ENCODE measurements around the gene GTF2B.
"Not testable (repeated sequence)": the region's sequence is repeated elsewhere in the genome, so short reads cannot be mapped to it uniquely, and the experiment has no call there.

The GTF2B gene

DNA sequence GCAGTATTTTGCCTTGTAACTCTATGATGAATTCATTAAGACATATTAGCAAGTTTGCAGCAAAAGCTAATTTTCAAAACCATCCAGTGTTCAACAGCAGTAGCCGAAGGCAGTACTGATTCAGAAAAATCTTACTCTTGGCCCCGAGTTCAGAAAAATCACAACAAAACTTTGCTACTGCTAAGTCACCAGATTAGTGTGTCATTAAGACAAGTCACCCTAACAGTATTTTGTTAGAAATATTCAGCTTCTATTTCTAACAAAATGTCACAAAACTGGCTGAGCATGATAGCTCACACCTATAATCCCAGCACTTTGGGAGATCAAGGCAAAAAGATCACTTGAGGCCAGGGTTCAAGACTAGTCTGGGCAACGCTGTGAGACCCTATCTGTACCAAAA, 8.2 kb downstream of the GTF2B start:
- no peak for DNase-seq (ENCODE audit: low read depth in 2 of 2)

DNA sequence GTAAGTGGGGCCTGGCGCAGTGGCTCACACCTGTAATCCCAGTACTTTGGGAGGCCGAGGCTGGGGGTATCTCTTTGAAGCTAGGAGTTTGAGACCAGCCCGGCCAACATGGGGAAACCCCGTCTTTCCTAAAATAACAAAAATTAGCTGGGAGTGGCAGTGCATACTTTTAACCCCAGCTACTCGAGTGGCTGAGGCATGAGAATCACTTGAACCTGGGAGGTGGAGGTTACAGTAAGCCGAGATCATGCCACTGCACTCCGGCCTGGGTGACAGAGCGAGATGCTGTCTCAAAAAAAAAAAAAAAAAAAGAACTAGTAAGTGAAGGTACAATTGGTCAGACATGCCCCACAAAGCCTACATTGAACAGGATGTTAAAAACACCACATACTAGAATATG, 10.7 kb downstream of the GTF2B start:
- DNase-seq (ENCODE audit: low read depth in 2 of 2): not testable (repeated sequence)

DNA sequence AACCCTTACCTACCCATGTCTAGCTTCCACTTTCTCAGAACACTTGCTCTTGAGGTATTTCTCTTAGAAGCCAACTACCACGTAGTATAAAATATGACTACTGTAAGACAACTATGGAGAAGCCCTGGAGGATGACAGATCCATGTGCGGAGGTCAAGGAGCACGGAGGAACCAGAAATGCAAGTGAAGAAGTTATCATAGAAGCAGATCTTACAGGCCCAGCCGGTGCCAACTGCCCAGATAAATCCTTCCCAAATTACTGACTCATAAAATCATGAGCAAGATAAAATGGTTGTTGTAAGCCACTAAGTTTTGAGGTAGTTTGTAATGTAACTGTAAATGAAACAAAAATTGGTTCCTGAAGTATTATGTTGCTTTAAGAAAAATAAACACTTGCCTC, 12.6 kb downstream of the GTF2B start:
- DNase-seq (ENCODE audit: low read depth in 2 of 2): no peak

DNA sequence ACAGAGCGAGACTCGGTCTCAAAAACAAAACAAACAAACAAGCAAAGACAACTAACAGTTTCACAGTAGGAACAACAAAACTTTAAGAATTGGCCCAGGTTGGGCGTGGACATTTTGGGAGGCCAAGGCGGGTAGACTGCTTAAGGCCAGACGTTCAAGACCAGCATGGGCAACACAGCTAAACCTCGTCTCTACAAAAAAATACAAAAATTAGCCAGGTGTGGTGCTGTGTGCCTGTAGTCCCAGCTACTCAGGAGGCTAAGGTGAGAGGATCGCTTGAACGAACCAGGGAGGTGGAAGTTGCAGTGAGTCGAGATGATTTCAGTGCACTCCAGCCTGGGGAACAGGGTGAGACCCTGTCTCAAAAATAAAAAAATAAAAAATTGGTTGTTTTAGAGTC, 13.5 kb downstream of the GTF2B start:
- no peak for DNase-seq (ENCODE audit: low read depth in 2 of 2)

DNA sequence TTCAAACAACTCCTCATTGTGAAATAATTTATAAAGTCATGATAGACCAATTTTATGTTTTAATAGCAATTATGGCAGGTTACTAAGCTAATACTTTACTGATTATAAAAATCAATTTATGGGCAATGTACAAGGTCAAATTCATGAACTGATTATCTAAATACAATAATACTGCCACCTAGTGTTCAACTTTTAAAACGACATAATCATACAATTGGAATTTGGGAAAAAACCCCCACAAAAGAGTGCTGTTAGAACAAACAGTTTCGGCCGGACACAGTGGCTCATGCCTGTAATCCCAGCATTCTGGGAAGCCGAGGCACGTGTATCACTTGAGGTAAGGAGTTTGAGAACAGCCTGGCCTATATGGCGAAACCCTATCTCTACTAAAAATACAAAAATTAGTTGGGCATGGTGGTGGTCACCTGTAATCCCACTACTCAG, 14.0 kb downstream of the GTF2B start:
- no peak for DNase-seq (ENCODE audit: low read depth in 2 of 2)

DNA sequence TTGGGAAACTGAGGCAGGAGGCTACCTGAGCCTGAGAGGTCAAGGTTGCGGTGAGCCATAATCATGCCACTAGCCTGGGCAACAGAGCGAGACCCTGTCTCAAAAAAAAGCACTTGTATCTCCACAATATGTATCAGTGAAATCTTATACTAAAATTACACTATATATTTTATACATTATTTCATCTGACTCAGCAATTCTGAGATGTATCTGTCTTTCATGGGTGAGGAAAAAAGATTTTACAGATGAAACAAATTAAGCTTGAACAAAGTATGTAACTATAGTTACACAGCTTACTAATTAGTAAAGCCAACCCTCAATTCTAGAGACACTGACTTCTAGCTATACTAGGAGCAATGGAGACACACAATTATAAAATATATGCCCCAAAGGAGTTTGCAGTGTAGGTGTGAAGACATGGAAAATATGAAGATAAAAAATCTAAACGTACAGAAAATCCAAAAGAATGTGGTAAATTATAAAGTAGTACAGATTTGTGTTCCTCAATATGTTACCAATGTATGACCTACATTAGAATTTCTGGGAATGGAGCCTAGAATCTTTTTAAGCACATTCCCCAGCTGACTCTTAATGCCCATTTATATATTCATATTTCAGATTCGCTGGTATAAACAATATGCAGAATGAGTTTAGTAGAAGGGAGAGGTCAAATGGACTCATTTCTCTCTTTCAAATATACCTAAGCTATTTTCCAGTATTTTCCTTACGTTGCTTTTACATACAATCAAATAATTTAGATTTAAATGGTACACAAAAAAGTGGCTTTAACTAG, 14.6 kb downstream of the GTF2B start:
- no peak for DNase-seq (ENCODE audit: low read depth in 2 of 2)

DNA sequence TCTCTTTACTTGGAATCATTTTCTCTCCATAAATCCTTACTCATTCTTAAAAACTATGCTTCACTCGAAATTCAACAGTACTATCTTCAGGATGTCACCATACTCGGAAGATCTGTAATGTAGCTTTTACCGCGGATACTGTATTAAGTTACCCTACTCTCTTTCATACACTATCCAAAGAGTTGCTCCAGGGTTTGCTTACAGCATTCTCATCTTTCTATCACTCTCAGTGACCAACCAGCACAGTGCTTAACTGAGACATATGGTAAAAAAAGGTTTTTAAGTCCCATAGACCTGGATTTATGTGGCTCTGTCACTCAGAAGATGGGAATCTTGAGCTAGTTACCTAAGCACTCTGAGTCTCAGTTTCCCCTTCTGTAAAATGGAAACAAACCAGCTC, 15.8 kb downstream of the GTF2B start:
- no peak for DNase-seq (ENCODE audit: low read depth in 2 of 2)

DNA sequence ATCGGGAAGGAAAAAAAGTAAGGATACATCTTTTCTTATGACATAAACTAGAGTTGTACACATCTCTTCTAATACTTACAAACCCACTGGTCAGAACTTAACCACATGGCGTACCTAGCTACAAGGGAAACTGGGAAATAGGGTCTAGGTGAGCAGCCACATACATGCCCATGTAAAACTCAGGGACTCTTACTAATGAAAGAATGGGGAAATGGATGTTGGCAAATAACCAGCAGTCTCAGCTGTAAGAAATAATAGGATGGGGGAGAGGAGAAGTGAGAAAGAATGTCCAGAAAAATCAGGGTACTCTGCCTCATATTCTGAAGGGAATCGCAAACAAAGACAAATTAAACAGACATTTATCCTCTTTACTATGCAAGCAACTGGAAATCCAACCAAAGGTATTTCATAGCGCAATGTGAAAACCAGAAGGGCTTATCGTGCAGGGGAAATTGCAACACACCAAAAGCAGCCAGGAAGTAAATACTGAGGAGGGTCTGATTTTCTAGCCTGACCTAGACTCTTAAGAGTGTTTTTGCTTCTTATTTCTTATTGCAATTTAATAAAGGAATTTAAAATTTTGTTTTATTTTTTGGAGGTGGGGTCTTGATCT, 17.5 kb downstream of the GTF2B start:
- DNase-seq (ENCODE audit: low read depth in 2 of 2): no peak

DNA sequence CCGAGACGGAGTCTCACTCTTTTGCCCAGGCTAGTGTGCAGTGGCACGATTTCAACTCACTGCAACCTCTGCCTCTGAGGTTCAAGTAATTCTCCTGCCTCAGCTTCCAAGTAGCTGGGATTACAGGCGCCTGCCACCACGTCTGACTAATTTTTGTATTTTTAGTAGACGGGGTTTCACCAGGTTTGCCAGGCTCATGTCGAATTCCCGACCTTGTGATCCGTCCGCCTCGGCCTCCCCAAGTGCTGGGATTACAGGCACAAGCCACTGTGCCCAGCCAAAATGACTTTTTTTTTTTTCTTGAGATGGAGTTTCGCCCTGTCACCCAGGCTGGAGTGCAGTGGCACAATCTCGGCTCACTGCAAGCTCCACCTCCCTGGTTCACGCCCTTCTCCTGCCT, 21.7 kb downstream of the GTF2B start:
- DNase-seq (ENCODE audit: low read depth in 2 of 2): not testable (repeated sequence)

DNA sequence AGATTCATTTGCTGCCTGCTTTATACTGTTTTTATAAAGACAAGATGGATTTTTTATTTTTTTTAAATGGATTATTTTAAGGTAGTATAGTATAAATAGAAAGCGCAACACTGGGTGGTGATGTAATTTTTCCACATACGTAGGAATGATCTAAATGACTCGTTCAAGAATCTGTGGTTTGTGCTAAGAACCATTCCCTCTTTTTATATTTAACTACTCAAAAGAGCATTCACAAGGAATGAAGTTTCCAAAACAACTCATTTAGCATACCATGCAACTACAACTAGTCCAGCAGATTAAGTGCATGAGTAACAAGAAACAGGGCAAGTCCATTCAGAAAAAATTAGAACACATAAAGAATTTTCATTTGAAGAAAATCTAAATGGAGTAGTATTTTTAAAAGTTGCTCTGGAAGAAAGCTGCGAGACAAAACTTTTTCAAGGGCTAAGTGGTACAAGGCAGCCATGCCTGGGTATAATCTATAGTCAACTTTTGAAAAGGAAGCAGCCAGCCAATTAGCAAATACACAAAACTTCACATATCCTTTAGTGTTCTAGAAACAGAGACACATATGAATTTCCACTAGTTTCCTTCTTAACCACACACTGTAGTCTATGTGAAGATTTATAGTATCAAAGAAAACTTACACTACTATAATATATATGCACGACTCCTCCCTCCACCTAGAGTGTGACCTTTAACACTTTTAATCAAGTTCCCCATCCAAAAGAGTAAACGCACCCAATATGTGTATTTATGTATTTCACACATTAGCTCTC, 23.4 kb downstream of the GTF2B start:
- no peak for DNase-seq (ENCODE audit: low read depth in 2 of 2)

DNA sequence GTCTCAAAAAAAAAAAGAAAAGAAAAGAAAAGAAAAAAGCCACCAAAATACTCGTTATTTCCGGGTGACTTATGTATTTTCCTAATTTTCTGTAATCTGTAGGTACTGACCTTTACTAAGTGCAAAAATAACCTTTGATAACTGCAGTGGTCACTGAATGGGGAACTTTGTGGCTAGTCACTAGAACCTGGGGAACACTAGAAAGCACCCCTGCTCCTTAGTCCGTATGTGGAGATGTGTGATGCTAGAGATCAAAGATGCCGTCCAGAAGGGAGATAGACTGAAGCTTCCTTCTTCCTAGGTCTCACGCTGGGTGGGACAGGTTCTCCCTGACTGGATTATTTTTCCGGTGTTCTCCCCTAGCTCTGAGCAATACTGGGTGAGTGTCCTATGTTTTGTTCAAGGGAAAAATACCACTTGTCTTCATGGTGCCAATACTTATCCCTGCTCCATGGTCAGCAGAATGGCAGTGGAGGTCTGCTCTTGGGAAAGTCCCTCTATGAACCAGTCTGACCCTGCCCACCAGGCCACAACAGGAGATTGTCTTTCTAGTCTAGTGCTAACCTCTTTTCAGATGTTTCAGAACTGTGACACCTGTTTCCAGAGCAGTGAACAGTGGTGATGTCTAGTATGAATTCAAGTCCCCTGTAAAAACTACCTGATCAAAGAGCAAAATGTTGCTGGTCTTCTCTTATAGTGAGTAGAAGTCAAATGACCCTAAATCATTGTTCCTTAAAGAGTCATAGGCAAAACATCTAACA, 39.9 kb downstream of the GTF2B start:
- DNase-seq (ENCODE audit: low read depth in 2 of 2): no peak

DNA sequence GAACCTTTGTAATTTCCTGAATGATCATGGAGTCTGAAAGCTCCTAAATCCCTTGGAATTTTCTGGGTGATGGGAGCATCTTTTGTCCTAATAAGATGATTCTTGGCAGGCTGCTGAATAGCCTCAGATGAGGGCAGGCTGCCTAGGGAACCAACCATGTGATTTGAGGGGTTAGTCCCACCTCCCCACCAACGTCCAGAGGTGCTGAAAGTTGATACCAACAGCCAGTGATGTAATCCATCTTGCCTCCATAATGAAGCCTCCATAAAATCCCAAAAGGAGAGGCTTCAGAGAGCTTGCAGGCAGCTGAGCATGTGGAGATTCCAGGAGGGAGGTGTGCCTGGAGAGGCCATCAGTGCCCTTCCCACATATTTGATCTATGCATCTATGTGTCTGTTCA, 43.7 kb downstream of the GTF2B start:
- DNase-seq (ENCODE audit: low read depth in 2 of 2): no peak

DNA sequence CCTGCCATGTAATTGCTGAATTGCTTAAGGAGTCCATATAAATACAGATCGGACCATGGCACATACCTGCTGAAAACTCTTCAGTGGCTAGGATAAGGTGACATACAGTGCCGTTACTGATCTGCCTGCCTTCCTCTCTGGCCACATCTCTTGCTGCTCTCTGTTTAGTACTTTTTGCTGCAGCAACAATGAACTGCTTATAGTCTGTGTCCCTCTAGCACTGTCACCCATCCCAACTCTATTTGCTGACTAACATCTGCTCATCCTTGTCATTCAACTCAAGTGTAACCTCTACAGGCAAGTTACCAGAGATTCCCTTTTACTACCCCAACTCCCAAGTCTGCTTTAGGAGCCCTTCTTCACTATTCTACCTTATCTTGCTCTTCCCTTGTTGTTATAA, 65.6 kb downstream of the GTF2B start:
- no peak for DNase-seq (ENCODE audit: low read depth in 2 of 2)

DNA sequence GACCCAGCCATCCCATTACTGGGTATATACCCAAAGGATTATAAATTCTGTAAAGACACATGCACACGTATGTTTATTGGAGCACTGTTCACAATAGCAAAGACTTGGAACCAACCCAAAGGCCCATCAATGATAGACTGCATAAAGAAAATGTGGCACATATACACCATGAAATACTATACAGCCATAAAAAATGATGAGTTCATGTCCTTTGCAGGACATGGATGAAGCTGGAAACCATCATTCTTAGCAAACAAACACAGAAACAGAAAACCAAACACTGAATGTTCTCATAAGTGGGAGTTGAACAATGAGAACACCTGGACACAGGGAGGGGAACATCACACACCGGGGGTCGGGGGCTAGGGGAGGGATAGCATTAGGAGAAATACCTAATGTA, 71.7 kb downstream of the GTF2B start:
- DNase-seq (ENCODE audit: low read depth in 2 of 2): not testable (repeated sequence)

DNA sequence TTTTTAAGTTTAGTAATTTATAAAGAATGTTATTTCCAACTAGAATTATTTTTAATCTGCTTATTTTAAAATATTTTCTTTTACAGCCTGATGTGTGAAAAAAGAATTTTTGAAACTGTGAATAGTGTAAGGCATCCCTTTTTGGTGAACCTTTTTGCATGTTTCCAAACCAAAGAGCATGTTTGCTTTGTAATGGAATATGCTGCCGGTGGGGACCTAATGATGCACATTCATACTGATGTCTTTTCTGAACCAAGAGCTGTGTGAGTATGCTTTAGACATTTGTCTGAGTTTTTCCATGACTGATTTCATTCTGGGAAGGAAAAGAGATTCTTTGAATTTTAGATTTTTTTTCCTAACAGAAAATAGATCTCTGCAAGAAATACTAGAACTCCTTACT, 77.9 kb downstream of the GTF2B start:
- DNase-seq (ENCODE audit: low read depth in 2 of 2): no peak

DNA sequence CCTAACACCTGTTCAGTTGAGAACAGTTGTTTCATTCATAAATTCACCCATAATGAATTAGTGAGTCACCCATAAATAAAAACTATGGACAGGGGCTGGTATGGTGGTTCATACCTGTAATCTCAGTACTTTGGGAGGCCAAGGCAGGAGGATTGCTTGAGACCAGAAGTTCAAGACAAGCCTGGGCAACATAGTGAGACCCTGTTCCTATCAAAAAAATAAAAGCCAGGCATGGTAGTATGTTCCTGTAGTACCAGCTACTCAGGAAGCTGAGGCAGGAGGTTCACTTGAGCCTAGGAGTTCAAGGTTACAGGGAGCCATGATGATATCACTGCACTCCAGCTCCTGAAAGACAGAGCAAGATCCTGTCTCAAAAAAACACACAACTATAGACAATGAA, 79.0 kb downstream of the GTF2B start:
- DNase-seq (ENCODE audit: low read depth in 2 of 2): no peak

DNA sequence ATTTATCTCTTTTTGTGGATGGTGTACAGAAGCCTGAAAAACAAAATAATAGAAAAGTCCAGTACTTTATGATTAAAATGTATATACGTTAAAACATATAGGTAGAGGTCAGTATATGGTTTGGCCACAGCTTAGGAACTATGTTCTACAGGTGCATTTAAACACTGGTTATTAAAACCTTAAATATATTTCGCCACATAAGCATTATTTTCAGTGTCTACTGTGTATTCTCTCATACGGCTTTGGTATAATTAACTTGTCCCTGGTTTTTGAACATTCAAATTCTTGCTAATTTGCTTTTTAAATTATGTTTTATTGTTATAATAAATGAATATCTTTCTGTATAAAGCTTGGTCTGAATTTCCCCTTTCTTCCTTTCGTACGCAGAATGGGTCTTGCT, 87.9 kb downstream of the GTF2B start:
- DNase-seq (ENCODE audit: low read depth in 2 of 2): no peak

DNA sequence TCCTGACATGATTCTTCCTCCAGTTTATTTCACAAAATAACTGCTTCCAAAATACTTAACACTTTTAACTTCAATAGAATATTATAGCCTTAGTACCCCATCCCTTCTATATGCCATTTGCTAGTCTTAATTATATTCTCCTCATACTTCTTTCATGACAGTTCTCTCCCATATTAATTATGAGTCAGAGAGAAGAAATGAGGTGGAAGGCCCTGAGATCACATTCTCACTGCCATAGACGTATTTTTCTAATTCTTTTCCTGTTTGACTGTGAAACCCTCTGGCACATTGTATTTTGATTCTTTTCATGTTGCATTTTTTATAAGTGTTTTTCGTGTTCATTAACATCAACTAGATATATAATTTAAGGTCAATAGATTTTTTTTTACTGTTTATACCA, 88.4 kb downstream of the GTF2B start:
- no peak for DNase-seq (ENCODE audit: low read depth in 2 of 2)
